H9 (cell line): ENCODE results near the gene ARMH1. TPM values are rescaled to one million over a fixed set of nuclear protein-coding genes. Genes with fewer than 3 reads are reported as not detected.
A peak's percentile ranks its signal among the peaks of the same experiment; 100 is the strongest.

Experiments
- DNase-seq: peaks from one replicate; pipeline ENCODE4 v3.0.0-alpha.2; 2017
- H2AFZ ChIP-seq: one replicate; pipeline ENCODE4 v1.6.1; 2013; ENCODE audit warnings: mild to moderate bottlenecking, low read length, control low read depth, moderate library complexity
- H2AK5ac ChIP-seq: 2 replicates; pipeline ENCODE4 v1.6.1; 2013; ENCODE audit warnings: low read length, control low read depth, mixed read lengths; ENCODE audit not compliant: insufficient read length
- H2BK120ac ChIP-seq: one replicate; pipeline ENCODE4 v1.6.1; 2013; ENCODE audit warnings: low read depth, mild to moderate bottlenecking, low read length, control low read depth, inconsistent platforms; ENCODE audit not compliant: poor library complexity, severe bottlenecking
- H2BK12ac ChIP-seq: 2 replicates; pipeline ENCODE4 v1.6.1; 2013; ENCODE audit warnings: low read length, control low read depth, mixed read lengths, low read depth; ENCODE audit not compliant: insufficient read length
- H2BK15ac ChIP-seq: 2 replicates; pipeline ENCODE4 v1.6.1; 2013; ENCODE audit warnings: low read depth, low read length, control low read depth
- H2BK20ac ChIP-seq: one replicate; pipeline ENCODE4 v1.6.1; 2013; ENCODE audit warnings: low read depth, mild to moderate bottlenecking, low read length, control low read depth, inconsistent platforms; ENCODE audit not compliant: poor library complexity, severe bottlenecking
- H2BK5ac ChIP-seq: 2 replicates; pipeline ENCODE4 v1.6.1; 2013; ENCODE audit warnings: low read length, control low read depth, mixed read lengths; ENCODE audit not compliant: insufficient read length
- H3K14ac ChIP-seq: 2 replicates; pipeline ENCODE4 v1.6.1; 2013; ENCODE audit warnings: low read length, control low read depth; ENCODE audit not compliant: insufficient read depth
- H3K18ac ChIP-seq: 2 replicates; pipeline ENCODE4 v1.6.1; 2013; ENCODE audit warnings: low read depth, mild to moderate bottlenecking, mixed read lengths, low read length, control low read depth; ENCODE audit not compliant: insufficient read length
- H3K23ac ChIP-seq: 2 replicates; pipeline ENCODE4 v1.6.1; 2013; ENCODE audit warnings: low read length, control low read depth, mixed read lengths, low read depth; ENCODE audit not compliant: insufficient read length
- H3K23me2 ChIP-seq: 2 replicates; pipeline ENCODE4 v1.6.1; 2013; ENCODE audit warnings: low read depth, mild to moderate bottlenecking, mixed read lengths, low read length, control low read depth; ENCODE audit not compliant: insufficient read length, poor library complexity, severe bottlenecking
- H3K27ac ChIP-seq: 2 replicates; pipeline ENCODE4 v1.5.1; 2013; ENCODE audit warnings: low read length, control low read depth, mixed read lengths, low read depth; ENCODE audit not compliant: insufficient read length
- H3K27me3 ChIP-seq: 2 replicates; pipeline ENCODE4 v1.6.1; 2013; ENCODE audit warnings: low read length, control low read depth, inconsistent platforms; ENCODE audit not compliant: insufficient read depth
- H3K4ac ChIP-seq: 2 replicates; pipeline ENCODE4 v1.6.1; 2013; ENCODE audit warnings: low read depth, mild to moderate bottlenecking, control low read depth, inconsistent platforms, low read length, moderate library complexity
- H3K4me1 ChIP-seq: 2 replicates; pipeline ENCODE4 v1.6.1; 2013; ENCODE audit warnings: low read length, control low read depth, inconsistent platforms; ENCODE audit not compliant: insufficient read depth
- H3K4me2 ChIP-seq: 2 replicates; pipeline ENCODE4 v1.6.1; 2013; ENCODE audit warnings: low read length, control low read depth, mixed read lengths; ENCODE audit not compliant: insufficient read length, insufficient read depth
- H3K56ac ChIP-seq: 2 replicates; pipeline ENCODE4 v1.6.1; 2013; ENCODE audit warnings: low read depth, mild to moderate bottlenecking, mixed read lengths, low read length, control low read depth; ENCODE audit not compliant: insufficient read length
- H3K79me1 ChIP-seq: 2 replicates; pipeline ENCODE4 v1.6.1; 2013; ENCODE audit warnings: low read depth, mild to moderate bottlenecking, moderate library complexity, low read length, control low read depth, inconsistent platforms; ENCODE audit not compliant: insufficient read depth, poor library complexity, severe bottlenecking
- H3K79me2 ChIP-seq: 2 replicates; pipeline ENCODE4 v1.6.1; 2013; ENCODE audit warnings: low read length, control low read depth, inconsistent platforms; ENCODE audit not compliant: insufficient read depth
- H3K9ac ChIP-seq: 2 replicates; pipeline ENCODE4 v1.6.1; 2013; ENCODE audit warnings: low read length, control low read depth, mixed read lengths; ENCODE audit not compliant: insufficient read length; ENCODE audit errors: extremely low read depth
- H3K9me3 ChIP-seq: one replicate; pipeline ENCODE4 v1.6.1; 2013; ENCODE audit warnings: low read depth, low read length, inconsistent platforms; ENCODE audit not compliant: control insufficient read depth
- H3T11ph ChIP-seq: one replicate; pipeline ENCODE4 v1.6.1; 2013; ENCODE audit warnings: mild to moderate bottlenecking, low read length, control low read depth, inconsistent platforms
- H4K20me1 ChIP-seq: one replicate; pipeline ENCODE4 v1.6.1; 2013; ENCODE audit not compliant: control insufficient read depth, insufficient read length, insufficient read depth
- H4K5ac ChIP-seq: 2 replicates; pipeline ENCODE4 v1.6.1; 2013; ENCODE audit warnings: low read depth, mild to moderate bottlenecking, mixed read lengths, low read length, control low read depth; ENCODE audit not compliant: insufficient read length
- H4K8ac ChIP-seq: replicated peaks from 2 replicates; pipeline ENCODE4 v1.6.1; 2013; ENCODE audit warnings: low read length, control low read depth, mixed read lengths, low read depth; ENCODE audit not compliant: insufficient read length
- H4K91ac ChIP-seq: 2 replicates; pipeline ENCODE4 v1.6.1; 2013; ENCODE audit warnings: low read depth, mild to moderate bottlenecking, moderate library complexity, mixed read lengths, low read length, control low read depth; ENCODE audit not compliant: insufficient read length
- H3K27ac Mint-ChIP-seq, 3 experiments: 2 replicates in 2 of 3; 3 replicates in 1 of 3; pipeline ENCODE4 v1.8.0; 2020 to 2021; ENCODE audit warnings: mixed read lengths in 3 of 3, mild to moderate bottlenecking in 1 of 3, moderate library complexity in 1 of 3
- H3K27me3 Mint-ChIP-seq: 2 replicates; pipeline ENCODE4 v1.8.0; 2021; ENCODE audit warnings: low read depth, mild to moderate bottlenecking, moderate library complexity, mixed read lengths
- H3K36me3 Mint-ChIP-seq, 3 experiments: 2 replicates in 2 of 3; 3 replicates in 1 of 3; pipeline ENCODE4 v1.8.0; 2020 to 2021; ENCODE audit warnings: low read depth in 3 of 3, mixed read lengths in 3 of 3; ENCODE audit not compliant: insufficient read depth in 1 of 3
- H3K4me1 Mint-ChIP-seq, 2 experiments: 2 replicates each; pipeline ENCODE4 v1.8.0; 2020; ENCODE audit warnings: mixed read lengths in 2 of 2
- H3K4me3 Mint-ChIP-seq, 2 experiments: 2 replicates in 1 of 2; 3 replicates in 1 of 2; pipeline ENCODE4 v1.8.0; 2020 to 2021; ENCODE audit warnings: mild to moderate bottlenecking in 2 of 2, mixed read lengths in 2 of 2, moderate library complexity in 1 of 2
- H3K9me3 Mint-ChIP-seq, 2 experiments: 2 replicates in 1 of 2; 3 replicates in 1 of 2; pipeline ENCODE4 v1.8.0; 2020; ENCODE audit warnings: mild to moderate bottlenecking in 2 of 2, mixed read lengths in 2 of 2, moderate library complexity in 1 of 2
- CTCF ChIP-seq: fragments of 200-600 bp; sonication (generic); conservative IDR thresholded peaks from 3 replicates; pipeline ENCODE4 v1.8.0; 2021; ENCODE audit warnings: antibody characterized with exemption, mild to moderate bottlenecking
- WGBS: extraction: QIAGEN DNeasy Blood & Tissue Kit; methylation state at CpG from one replicate; pipeline ENCODE4 v1.1.7; 2013; ENCODE audit warnings: missing lambda C conversion rate, low lambda C conversion rate, mixed read lengths; ENCODE audit not compliant: insufficient read length; ENCODE audit errors: extremely low coverage; 5-methylcytosine and 5-hydroxymethylcytosine counted together
- total RNA-seq: library from RNA; stranded (reverse); gene quantifications from 2 replicates; pipeline ENCODE4 v1.2.1, GENCODE V29; 2021

The ARMH1 gene
- total RNA-seq, 1 experiment from 2014 or later = 1.0 TPM

GRCh38 chr1:44637702-44638411 lies 36.7 kb upstream of the ARMH1 start:
- Histone ChIP-seq H3K4me2 (no peak overlapping the region), H4K5ac (no peak overlapping the region), H2BK12ac (no peak overlapping the region), H3K14ac (no peak overlapping the region), H4K20me1 (no peaks in the 10 kb centered on the region), H3K18ac (no peak overlapping the region), H3K4me1 (no peaks in the 10 kb centered on the region), H2BK5ac (no peak overlapping the region), H3K23me2 (peaks cover under 1% of the 10 kb centered on the region), H3K56ac (no peak overlapping the region), H4K91ac (no peak overlapping the region), H3K79me2 (no peaks in the 10 kb centered on the region), H2AK5ac (no peak overlapping the region), H3T11ph (no peak overlapping the region), H3K9me3 (no peaks in the 10 kb centered on the region), H3K27me3 (no peaks in the 10 kb centered on the region), H2BK20ac (no peak overlapping the region), H3K4ac (no peak overlapping the region), H2AFZ (no peak overlapping the region), H4K8ac (no peak overlapping the region), H3K9ac (no peak overlapping the region), H2BK120ac (no peak overlapping the region), H3K27ac (no peak overlapping the region), H2BK15ac (no peak overlapping the region), H3K23ac (no peak overlapping the region), H3K79me1 (peaks cover 4% of the 10 kb centered on the region)
- no peak for DNase-seq
- Mint-ChIP-seq H3K27ac (peak overlapping the region in 1 of 3 experiments; percentile 53; a peak in 1 of 7 replicates), H3K27me3 (no peaks in the 10 kb centered on the region), H3K9me3 (no peaks in the 10 kb centered on the region), H3K36me3 (peaks cover 33 to 88% (median 83%) of the 10 kb centered on the region in 3 experiments), H3K4me1 (peaks cover 8 to 9% of the 10 kb centered on the region in 2 experiments), H3K4me3 (no peak overlapping the region)
- no CpG with 5 or more reads among the region's 27 CpGs for WGBS
- TF ChIP-seq CTCF = no peak
